OCI-LY1 (cell line): ENCODE data around the gene FBXO3.

Source experiments
- CTCF ChIP-seq: fragments of 200-600 bp; sonication (generic), shearing (Covaris generic); IDR thresholded peaks from 2 replicates; pipeline ENCODE4 v1.5.1; 2017; ENCODE audit warnings: mild to moderate bottlenecking, antibody characterized with exemption, low read length, moderate library complexity, mixed read lengths
- EZH2 ChIP-seq: fragments of 200-600 bp; sonication (generic), shearing (Covaris generic); IDR thresholded peaks from 2 replicates; pipeline ENCODE4 v1.8.0; 2017; ENCODE audit warnings: borderline replicate concordance, mixed run types, mild to moderate bottlenecking, antibody characterized with exemption, low read length, moderate library complexity, mixed read lengths

GRCh38 chr11:33691066-33691864 is 83.1 kb downstream of the FBXO3 start:
- TF ChIP-seq CTCF (no peak), EZH2 (no peak)
